Peyer's patch (tissue), 4 donors: ENCODE results near the gene BACH2.

Experiments
- CTCF ChIP-seq, 6 experiments: fragments of 450-650 bp in 4 of 6; fragments of 200-600 bp in 2 of 6; sonication (generic) in 1 of 6; IDR thresholded peaks; one replicate each; pipeline ENCODE4 v1.5.1; 2017 to 2019; ENCODE audit warnings: antibody characterized with exemption in 6 of 6, mild to moderate bottlenecking in 3 of 6, moderate library complexity in 1 of 6
- POLR2A ChIP-seq, 2 donors: fragments of 450-650 bp; IDR thresholded peaks; one replicate each; pipeline ENCODE4 v1.5.1; 2017; ENCODE audit warnings: antibody characterized with exemption in 2 of 2, mild to moderate bottlenecking in 2 of 2, moderate library complexity in 2 of 2

GRCh38 chr6:90241229-90241880 is 55.3 kb downstream of the BACH2 start:
- TF ChIP-seq CTCF (IDR thresholded peaks at IDR 0.05), result no peak
- TF ChIP-seq POLR2A (IDR thresholded peaks at IDR 0.05), result no peak
